HepG2 (cell line): ENCODE data around the gene TSPAN31. TPM values are rescaled to one million over a fixed set of nuclear protein-coding genes. Genes with fewer than 3 reads are reported as not detected.

Experiments
- ATF7-NPFF ChIP-seq: sonication (generic); formaldehyde crosslinking; IDR thresholded peaks from 2 replicates; pipeline ENCODE4 v1.8.1; 2023; ENCODE audit warnings: mild to moderate bottlenecking, low read depth, missing genetic modification reagents, moderate library complexity
- DNMT3B ChIP-seq: conservative IDR thresholded peaks from 2 replicates; pipeline ENCODE4 v1.6.1; 2016; ENCODE audit warnings: missing biosample characterization, control low read depth
- GPBP1L1 ChIP-seq: sonication (generic); formaldehyde crosslinking; IDR thresholded peaks from 2 replicates; pipeline ENCODE4 v1.5.0; 2020; ENCODE audit warnings: mild to moderate bottlenecking, missing genetic modification reagents
- HBP1 ChIP-seq: IDR thresholded peaks from 2 replicates; pipeline ENCODE4 v1.6.1; 2016; ENCODE audit warnings: low read depth, control low read depth
- HDAC6 ChIP-seq: fragments of 200-600 bp; sonication (generic); IDR thresholded peaks from 2 replicates; pipeline ENCODE4 v1.7.0; 2017; ENCODE audit warnings: mild to moderate bottlenecking, antibody characterized with exemption, low read length, low read depth
- HNRNPL ChIP-seq: fragments of 200-400 bp; formaldehyde crosslinking; IDR thresholded peaks from 2 replicates; pipeline ENCODE4 v1.6.1; 2017; ENCODE audit warnings: mild to moderate bottlenecking, low read depth, low read length
- SP1 ChIP-seq, 2 experiments: fragments of 450-650 bp in 1 of 2; sonication (generic) in 1 of 2; formaldehyde crosslinking in 1 of 2; IDR thresholded peaks; 2 replicates each; pipeline versions ENCODE4 v1.4.0 to v1.6.1; 2016 to 2020; ENCODE audit warnings: missing genetic modification reagents in 1 of 2
- TBP ChIP-seq: sonication (generic); formaldehyde crosslinking; IDR thresholded peaks from 2 replicates; pipeline ENCODE4 v1.5.0; 2020; ENCODE audit warnings: missing genetic modification reagents
- TBX2 ChIP-seq: sonication (generic); formaldehyde crosslinking; IDR thresholded peaks from 2 replicates; pipeline ENCODE4 v1.5.0; 2020; ENCODE audit warnings: missing genetic modification reagents, mild to moderate bottlenecking, borderline replicate concordance
- ZNF253 ChIP-seq: sonication (generic); formaldehyde crosslinking; IDR thresholded peaks from 2 replicates; pipeline ENCODE4 v1.8.0; 2022; ENCODE audit warnings: mild to moderate bottlenecking, missing genetic modification reagents, borderline replicate concordance
- ZNF280D ChIP-seq: sonication (generic); formaldehyde crosslinking; IDR thresholded peaks from 2 replicates; pipeline ENCODE4 v1.5.1; 2020; ENCODE audit warnings: mild to moderate bottlenecking, missing genetic modification reagents
- ZNF34 ChIP-seq: sonication (generic); formaldehyde crosslinking; IDR thresholded peaks from 2 replicates; pipeline ENCODE4 v1.4.0; 2020; ENCODE audit warnings: mild to moderate bottlenecking, missing genetic modification reagents, borderline replicate concordance
- ZNF510 ChIP-seq: sonication (generic); formaldehyde crosslinking; IDR thresholded peaks from 2 replicates; pipeline ENCODE4 v1.4.0; 2020; ENCODE audit warnings: low read depth, mild to moderate bottlenecking, missing genetic modification reagents
- ZNF530 ChIP-seq: sonication (generic); formaldehyde crosslinking; IDR thresholded peaks from 2 replicates; pipeline ENCODE4 v1.5.0; 2020; ENCODE audit warnings: low read depth, mild to moderate bottlenecking, missing genetic modification reagents
- ZNF597 ChIP-seq: sonication (generic); formaldehyde crosslinking; IDR thresholded peaks from 2 replicates; pipeline ENCODE4 v1.5.0; 2020; ENCODE audit warnings: missing genetic modification reagents
- ZNF891 ChIP-seq: sonication (generic); formaldehyde crosslinking; IDR thresholded peaks from 2 replicates; pipeline ENCODE4 v1.5.0; 2020; ENCODE audit warnings: mild to moderate bottlenecking, missing genetic modification reagents
- polyA plus RNA-seq, 8 experiments: library from polyadenylated mRNA; depleted of rRNA in 3 of 8; stranded (reverse) in 7 of 8; unstranded in 1 of 8; fragments of >200 nt; fragmentation: Illumina TruSeq in 4 of 8; extraction: Trizol in 4 of 8; gene quantifications; 2 replicates each; pipeline versions ENCODE4 v1.2.1 to v1.2.3, GENCODE V29; 2011 to 2016; ENCODE audit warnings: low read depth in 4 of 8, missing spikeins in 1 of 8, mixed read lengths in 1 of 8; ENCODE audit not compliant: insufficient read depth in 1 of 8
- total RNA-seq, 5 experiments: library from RNA; depleted of rRNA; stranded (reverse); fragments of >200 nt; fragmentation: Illumina TruSeq; extraction: Trizol; gene quantifications; 2 replicates each; pipeline ENCODE4 v1.2.3, GENCODE V29; 2016; ENCODE audit warnings: low read depth in 1 of 5
- TF ChIP-seq, protein P1 (sequence below): sonication (generic); formaldehyde crosslinking; IDR thresholded peaks from 2 replicates; pipeline ENCODE4 v1.5.0; 2020; ENCODE audit warnings: missing genetic modification reagents
- TF ChIP-seq, protein P2 (sequence below): sonication (generic); formaldehyde crosslinking; IDR thresholded peaks from 2 replicates; pipeline ENCODE4 v1.5.0; 2020; ENCODE audit warnings: missing genetic modification reagents

Gene TSPAN31
- total and polyA plus RNA-seq, 2 of the 13 experiments (the other 11 are each of a cell fraction or from before 2014, with no cell fraction given): 10.4 to 24.6 TPM

- TF ChIP-seq TBX2 (peak; percentile 88), ATF7-NPFF (peak; percentile 90), HDAC6 (no peak), ZNF253 (CRISPR knock-in tag) (0 out of 2 replicates have a peak, but pooled peaks have one; percentile 21), ZNF280D (no peak), ZNF510 (no peak), GPBP1L1 (CRISPR knock-in tag) (no peak), ZNF34 (CRISPR knock-in tag) (peak; percentile 35; the same call in 1 of the 2 replicates), DNMT3B (no peak), HBP1 (CRISPR knock-in tag) (peak; percentile 59; the same call in 1 of the 2 replicates), ZNF891 (no peak), TBP (CRISPR knock-in tag) (no peak), HNRNPL (no peak), ZNF597 (CRISPR knock-in tag) (no peak), ZNF530 (CRISPR knock-in tag) (no peak), SP1 (IDR thresholded peaks at IDR 0.05) (no peak), SP1 (CRISPR knock-in tag; IDR thresholded peaks at IDR 0.05) (peak; percentile 70)
- TF ChIP-seq, protein P1, sequence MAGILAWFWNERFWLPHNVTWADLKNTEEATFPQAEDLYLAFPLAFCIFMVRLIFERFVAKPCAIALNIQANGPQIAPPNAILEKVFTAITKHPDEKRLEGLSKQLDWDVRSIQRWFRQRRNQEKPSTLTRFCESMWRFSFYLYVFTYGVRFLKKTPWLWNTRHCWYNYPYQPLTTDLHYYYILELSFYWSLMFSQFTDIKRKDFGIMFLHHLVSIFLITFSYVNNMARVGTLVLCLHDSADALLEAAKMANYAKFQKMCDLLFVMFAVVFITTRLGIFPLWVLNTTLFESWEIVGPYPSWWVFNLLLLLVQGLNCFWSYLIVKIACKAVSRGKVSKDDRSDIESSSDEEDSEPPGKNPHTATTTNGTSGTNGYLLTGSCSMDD: no peak
- TF ChIP-seq, protein P2, sequence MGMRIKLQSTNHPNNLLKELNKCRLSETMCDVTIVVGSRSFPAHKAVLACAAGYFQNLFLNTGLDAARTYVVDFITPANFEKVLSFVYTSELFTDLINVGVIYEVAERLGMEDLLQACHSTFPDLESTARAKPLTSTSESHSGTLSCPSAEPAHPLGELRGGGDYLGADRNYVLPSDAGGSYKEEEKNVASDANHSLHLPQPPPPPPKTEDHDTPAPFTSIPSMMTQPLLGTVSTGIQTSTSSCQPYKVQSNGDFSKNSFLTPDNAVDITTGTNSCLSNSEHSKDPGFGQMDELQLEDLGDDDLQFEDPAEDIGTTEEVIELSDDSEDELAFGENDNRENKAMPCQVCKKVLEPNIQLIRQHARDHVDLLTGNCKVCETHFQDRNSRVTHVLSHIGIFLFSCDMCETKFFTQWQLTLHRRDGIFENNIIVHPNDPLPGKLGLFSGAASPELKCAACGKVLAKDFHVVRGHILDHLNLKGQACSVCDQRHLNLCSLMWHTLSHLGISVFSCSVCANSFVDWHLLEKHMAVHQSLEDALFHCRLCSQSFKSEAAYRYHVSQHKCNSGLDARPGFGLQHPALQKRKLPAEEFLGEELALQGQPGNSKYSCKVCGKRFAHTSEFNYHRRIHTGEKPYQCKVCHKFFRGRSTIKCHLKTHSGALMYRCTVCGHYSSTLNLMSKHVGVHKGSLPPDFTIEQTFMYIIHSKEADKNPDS: no peak
These were observed 38.0 kb downstream of the TSPAN31 start, which contains the start of gene TSFM (continued) for GRCh38 chr12:57782608-57783465.
